ENCODE data around the gene GDNF. TPM values are rescaled to one million over a fixed set of nuclear protein-coding genes. Genes with fewer than 3 reads are reported as not detected.
A peak's percentile ranks its signal among the peaks of the same experiment; 100 is the strongest.

GDNF gene, protein sequence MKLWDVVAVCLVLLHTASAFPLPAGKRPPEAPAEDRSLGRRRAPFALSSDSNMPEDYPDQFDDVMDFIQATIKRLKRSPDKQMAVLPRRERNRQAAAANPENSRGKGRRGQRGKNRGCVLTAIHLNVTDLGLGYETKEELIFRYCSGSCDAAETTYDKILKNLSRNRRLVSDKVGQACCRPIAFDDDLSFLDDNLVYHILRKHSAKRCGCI
- total RNA-seq (1 to 10 TPM in 5 of 7 donors, under 1 TPM in 2; 0.23 to 6.3 (median 2.7) TPM), polyA plus RNA-seq (1 to 10 TPM; 3.6 to 3.7 TPM)
- long read RNA-seq, donor 1, partial matches to known transcripts, result 0 of 1 reads
- long read RNA-seq, donor 1, other reads (novel, unspliced or antisense), result 1 of 1 reads
- long read RNA-seq, donor 2, result 0 reads
- long read RNA-seq, donor 3, partial matches to known transcripts, result 0 of 1 reads
- long read RNA-seq, donor 3, other reads (novel, unspliced or antisense), result 0 of 1 reads

GRCh38 chr5:37839407-37840052, at the start of gene GDNF:
Gene GDNF (minus strand): TSS chr5:37840041. CDS start chr5:37834796, 5,245 bp downstream.
- no peaks in the 10 kb centered on the region for H3K9me3 ChIP-seq
- peaks cover 1% of the 10 kb centered on the region for H3K4me1 ChIP-seq (ENCODE audit: insufficient read depth)

GRCh38 chr5:37888476-37888875, 48.6 kb upstream of the GDNF start:
- H3K27me3 ChIP-seq, result no peaks in the 10 kb centered on the region
- H3K36me3 ChIP-seq, result no peaks in the 10 kb centered on the region
- no peak overlapping the region for H3K4me3 ChIP-seq
- DNase-seq, result no peak
- no peaks in the 10 kb centered on the region for H3K9me3 ChIP-seq
- 81 to 84% (median 84%) methylated on average over 6 of the region's 6 CpGs for WGBS, 3 donors
- peaks cover 14% of the 10 kb centered on the region for H3K4me1 ChIP-seq (ENCODE audit: insufficient read depth)
- H3K27ac ChIP-seq, result no peak overlapping the region
- intact Hi-C loops (cut with DNase I), result no loop called here
- no peak for TF ChIP-seq CTCF (IDR thresholded peaks at IDR 0.05)
- TF ChIP-seq EP300 (IDR thresholded peaks at IDR 0.05), result no peak
- no peak for TF ChIP-seq POLR2A (IDR thresholded peaks at IDR 0.05)

More at GRCh38 chr5:37839407-37840052, at the start of gene GDNF:
- peak within 1 kb of the TSS; percentile 62 to 74 for H3K27ac ChIP-seq
- intact Hi-C loops (cut with DNase I), result loop anchor here in 3 of 4 donors (5.0 kb wide), 1 partner anchor 353 kb away; no protein-coding TSS in a partner anchor
- peak in 4 of 5 donors; percentile 25 to 75 (median 69) for DNase-seq
- no peaks in the 10 kb centered on the region for H3K27me3 ChIP-seq
- H3K4me3 ChIP-seq, result peak within 1 kb of the TSS; percentile 39
- WGBS, 3 donors, result 0 to 1% (median 1%) methylated on average over 18 to 66 of the region's 66 CpGs
- no peaks in the 10 kb centered on the region for H3K36me3 ChIP-seq
- TF ChIP-seq POLR2A (IDR thresholded peaks at IDR 0.05) (no peak), CTCF (IDR thresholded peaks at IDR 0.05) (no peak), EP300 (IDR thresholded peaks at IDR 0.05) (no peak)

GRCh38 chr5:37886242-37886905, 46.5 kb upstream of the GDNF start:
- Histone ChIP-seq H3K27ac (no peak overlapping the region), H3K4me1 (ENCODE audit: insufficient read depth) (peaks cover 11% of the 10 kb centered on the region), H3K9me3 (no peaks in the 10 kb centered on the region), H3K4me3 (no peak overlapping the region), H3K27me3 (no peaks in the 10 kb centered on the region), H3K36me3 (no peaks in the 10 kb centered on the region)
- intact Hi-C loops (cut with DNase I), result no loop called here
- peak; percentile 21 to 62 (median 51) for DNase-seq
- 1 to 10% (median 6%) methylated on average over 9 of the region's 9 CpGs for WGBS, 3 donors
- TF ChIP-seq CTCF (IDR thresholded peaks at IDR 0.05), result no peak
- no peak for TF ChIP-seq EP300 (IDR thresholded peaks at IDR 0.05)
- no peak for TF ChIP-seq POLR2A (IDR thresholded peaks at IDR 0.05)

GRCh38 chr5:37882636-37883035, 42.8 kb upstream of the GDNF start:
- intact Hi-C loops (cut with DNase I), result no loop called here
- H3K27ac ChIP-seq, result no peak overlapping the region
- no peaks in the 10 kb centered on the region for H3K27me3 ChIP-seq
- WGBS, 3 donors, result 2 to 13% (median 4%) methylated on average over 3 of the region's 3 CpGs
- no peaks in the 10 kb centered on the region for H3K9me3 ChIP-seq
- no peak overlapping the region for H3K4me3 ChIP-seq
- TF ChIP-seq CTCF (IDR thresholded peaks at IDR 0.05) (no peak), POLR2A (IDR thresholded peaks at IDR 0.05) (no peak), EP300 (IDR thresholded peaks at IDR 0.05) (no peak)
- H3K36me3 ChIP-seq, result no peaks in the 10 kb centered on the region
- peaks cover 11% of the 10 kb centered on the region for H3K4me1 ChIP-seq (ENCODE audit: insufficient read depth)
- DNase-seq, result no peak

Data from ovary (tissue), 10 donors.